Measurements from ENCODE around the gene SFMBT1.

Gene SFMBT1

GRCh38 chr3:52962160-52962559 is 83.7 kb downstream of the SFMBT1 start:
- TF ChIP-seq CTCF (IDR thresholded peaks at IDR 0.05; ENCODE audit: low read depth, low read length): no peak
- no peak for DNase-seq (ENCODE audit: extremely low read depth, low read depth)

GRCh38 chr3:52959773-52960172 is 86.1 kb downstream of the SFMBT1 start:
- no peak for DNase-seq (ENCODE audit: extremely low read depth, low read depth)
- TF ChIP-seq CTCF (IDR thresholded peaks at IDR 0.05; ENCODE audit: low read depth, low read length): no peak

- TF ChIP-seq CTCF (IDR thresholded peaks at IDR 0.05; ENCODE audit: low read depth, low read length): no peak
- no peak for DNase-seq (ENCODE audit: extremely low read depth, low read depth)
These were observed 106.3 kb downstream of the SFMBT1 start for GRCh38 chr3:52939600-52939999.

GRCh38 chr3:52934630-52935530 is 111.0 kb downstream of the SFMBT1 start:
- DNase-seq (ENCODE audit: extremely low read depth, low read depth): peak; percentile 22
- peak; percentile 92 for TF ChIP-seq CTCF (IDR thresholded peaks at IDR 0.05; ENCODE audit: low read depth, low read length)

GRCh38 chr3:52931889-52932288 is 114.0 kb downstream of the SFMBT1 start:
- no peak for TF ChIP-seq CTCF (IDR thresholded peaks at IDR 0.05; ENCODE audit: low read depth, low read length)
- no peak for DNase-seq (ENCODE audit: extremely low read depth, low read depth)

- DNase-seq (ENCODE audit: extremely low read depth, low read depth): no peak
- TF ChIP-seq CTCF (IDR thresholded peaks at IDR 0.05; ENCODE audit: low read depth, low read length): no peak
These were observed 114.5 kb downstream of the SFMBT1 start for GRCh38 chr3:52931328-52931727.

GRCh38 chr3:52930748-52931147 is 115.1 kb downstream of the SFMBT1 start:
- DNase-seq (ENCODE audit: extremely low read depth, low read depth): no peak
- no peak for TF ChIP-seq CTCF (IDR thresholded peaks at IDR 0.05; ENCODE audit: low read depth, low read length)
